GM21723 (cell line): ENCODE data around the gene HSD3B1.
A peak's percentile ranks its signal among the peaks of the same experiment; 100 is the strongest.
"Not testable (repeated sequence)": the region's sequence is repeated elsewhere in the genome, so short reads cannot be mapped to it uniquely, and the experiment has no call there.

ENCODE experiments used
- ATAC-seq: cut with Tn5 transposase; IDR thresholded peaks from one replicate; pipeline ENCODE4 v1.9.1; 2021; ENCODE audit warnings: mild to moderate bottlenecking, moderate library complexity; ENCODE audit not compliant: unreplicated experiment

Gene HSD3B1

GRCh38 chr1:119551218-119551617 lies 44.2 kb downstream of the HSD3B1 start:
- ATAC-seq: no peak

- not testable (repeated sequence) for ATAC-seq
These were observed 45.6 kb downstream of the HSD3B1 start for GRCh38 chr1:119552656-119553055.

GRCh38 chr1:119553302-119554071 lies 46.5 kb downstream of the HSD3B1 start:
- not testable (repeated sequence) for ATAC-seq

DNA sequence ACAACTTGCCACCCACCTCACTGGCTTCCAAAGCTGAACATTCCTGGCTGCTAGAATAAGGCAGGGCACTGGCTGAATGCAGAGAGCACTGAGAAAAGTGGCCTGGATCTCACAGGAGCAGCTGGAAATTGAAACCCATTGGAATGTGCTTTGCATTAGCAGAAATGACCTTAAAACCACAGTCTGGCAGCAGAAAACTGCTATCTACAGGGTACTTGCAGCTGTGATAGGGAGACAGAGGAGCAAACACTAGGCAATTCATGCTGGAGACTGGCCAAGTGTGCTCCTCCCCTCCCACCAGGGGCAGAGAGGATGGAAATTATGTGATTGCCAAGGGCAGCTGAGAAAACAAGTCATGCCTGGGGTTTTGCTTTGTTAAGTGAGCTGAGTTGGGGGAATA lies 47.2 kb downstream of the HSD3B1 start:
- no peak for ATAC-seq

GRCh38 chr1:119556423-119556822 lies 49.4 kb downstream of the HSD3B1 start:
- ATAC-seq: no peak

DNA sequence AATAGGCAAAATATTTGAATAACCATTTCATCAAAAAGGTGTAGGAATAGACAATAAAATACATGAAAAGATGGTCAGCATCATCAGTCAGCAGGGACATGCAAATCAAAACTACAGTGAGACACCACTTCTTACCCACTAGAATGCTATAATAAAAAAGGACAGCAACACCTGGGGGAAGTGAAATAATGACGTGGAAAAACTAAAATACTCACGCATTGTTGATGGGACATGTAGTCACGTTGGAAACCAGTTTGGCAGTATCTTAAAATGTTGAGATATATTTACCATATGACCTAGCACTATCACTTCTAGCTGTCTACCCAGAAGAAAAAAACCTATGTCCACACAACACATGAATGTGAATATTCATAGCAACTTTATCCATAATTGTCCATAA lies 53.4 kb downstream of the HSD3B1 start:
- not testable (repeated sequence) for ATAC-seq

- ATAC-seq: peak; percentile 68
These were observed 57.5 kb downstream of the HSD3B1 start for GRCh38 chr1:119564548-119564947.
